ENCODE data around the gene MAOB.
"Not testable (repeated sequence)": the region's sequence is repeated elsewhere in the genome, so short reads cannot be mapped to it uniquely, and the experiment has no call there.

Gene MAOB

DNA sequence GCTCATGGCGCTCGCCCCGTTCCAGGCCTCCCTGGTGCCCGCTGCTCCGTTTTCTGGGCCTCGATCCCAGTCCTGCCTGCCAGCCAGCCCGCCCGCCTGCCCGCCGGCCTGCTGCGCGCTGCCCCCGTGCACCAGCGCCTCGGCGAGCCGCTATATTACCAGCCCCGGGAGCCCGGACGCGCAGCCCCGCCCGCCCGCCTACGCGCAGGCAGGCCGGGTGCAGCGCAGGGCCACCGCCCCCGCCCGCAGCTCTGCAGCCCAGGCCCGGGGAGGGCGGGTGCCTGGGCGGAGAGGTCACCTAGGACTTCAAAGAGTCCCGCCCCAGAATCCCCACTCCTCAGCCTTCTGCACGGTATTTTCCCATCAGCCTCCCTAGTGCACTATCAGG is at the start of gene MAOB:
Gene MAOB (minus strand): TSS at position 157 of the 388 bp plus-strand sequence. CDS start 151 bp downstream, at position 6.
- no peak for DNase-seq (ENCODE audit: low read depth)

DNA sequence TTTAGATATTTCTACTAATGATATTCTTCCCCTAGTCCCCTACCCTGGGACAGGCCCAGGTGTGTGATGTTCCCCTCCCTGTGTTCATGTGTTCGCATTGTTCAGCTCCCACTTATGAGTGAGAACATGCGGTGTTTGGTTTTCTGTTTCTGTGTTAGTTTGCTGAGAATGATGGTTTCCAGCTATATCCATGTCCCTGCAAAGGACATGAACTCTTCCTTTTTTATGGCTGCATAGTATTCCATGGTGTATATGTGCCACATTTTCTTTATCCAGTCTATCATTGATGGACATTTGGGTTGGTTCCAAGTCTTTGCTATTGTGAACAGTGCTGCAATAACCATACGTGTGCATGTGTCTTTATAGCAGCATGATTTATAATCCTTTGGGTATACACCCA is 39.8 kb upstream of the MAOB start:
- not testable (repeated sequence) for DNase-seq (ENCODE audit: low read depth)

DNA sequence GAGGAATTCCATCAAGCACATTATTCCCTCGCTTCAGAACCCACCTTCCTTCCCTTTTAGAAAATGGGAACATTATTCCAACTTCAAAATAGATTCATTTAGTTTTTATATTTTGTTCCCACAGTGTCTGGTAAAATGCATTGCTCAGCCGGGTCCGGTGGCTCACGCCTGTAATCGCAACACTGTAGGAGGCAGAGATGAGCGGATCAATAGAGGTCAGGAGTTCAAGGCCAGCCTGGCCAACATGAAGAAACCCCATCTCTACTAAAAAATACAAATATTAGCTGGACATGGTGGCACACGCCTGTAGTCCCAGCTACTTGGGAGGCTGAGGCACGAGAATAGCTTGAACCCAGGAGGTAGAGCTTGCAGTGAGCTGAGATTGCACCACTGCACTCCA is 28.5 kb upstream of the MAOB start:
- DNase-seq (ENCODE audit: low read depth): not testable (repeated sequence)

DNA sequence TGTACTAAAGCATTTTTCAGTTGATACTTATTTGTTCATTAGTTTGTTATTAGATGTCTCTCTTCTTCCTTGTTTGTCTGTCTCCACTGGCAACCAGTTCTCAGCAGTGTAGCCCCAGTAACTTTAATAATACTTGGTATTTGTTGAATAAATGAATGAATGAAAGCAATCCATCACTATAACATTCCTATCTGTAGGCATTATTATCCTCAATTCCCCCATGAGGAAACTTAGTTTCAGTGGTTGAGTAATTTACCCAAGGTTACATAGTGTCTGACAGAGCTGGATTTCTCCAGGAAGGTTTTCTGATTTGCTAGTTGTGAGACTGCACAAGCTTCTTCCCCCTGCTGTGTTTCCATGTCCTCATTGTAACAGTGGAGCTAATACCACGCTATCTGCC is 27.8 kb upstream of the MAOB start:
- no peak for DNase-seq (ENCODE audit: low read depth)

DNA sequence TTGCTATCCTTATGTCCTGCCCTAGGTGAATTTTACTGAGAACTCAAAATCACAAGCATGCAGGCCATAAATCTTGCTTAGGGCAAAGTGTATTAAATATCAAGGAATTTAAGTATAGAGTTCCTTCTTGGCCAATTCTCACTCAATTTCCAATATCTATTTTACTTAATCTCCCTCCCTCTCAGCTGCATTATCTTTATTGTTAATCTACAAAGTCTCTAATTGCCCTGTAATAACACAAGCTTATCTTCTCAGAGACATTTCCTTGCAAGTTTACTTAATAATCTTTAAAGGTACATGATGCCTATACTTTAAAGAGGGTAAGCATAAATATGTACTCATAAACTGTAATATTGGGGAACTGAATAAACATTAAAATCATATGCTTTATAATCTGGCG is 26.9 kb upstream of the MAOB start:
- DNase-seq (ENCODE audit: low read depth): no peak

DNA sequence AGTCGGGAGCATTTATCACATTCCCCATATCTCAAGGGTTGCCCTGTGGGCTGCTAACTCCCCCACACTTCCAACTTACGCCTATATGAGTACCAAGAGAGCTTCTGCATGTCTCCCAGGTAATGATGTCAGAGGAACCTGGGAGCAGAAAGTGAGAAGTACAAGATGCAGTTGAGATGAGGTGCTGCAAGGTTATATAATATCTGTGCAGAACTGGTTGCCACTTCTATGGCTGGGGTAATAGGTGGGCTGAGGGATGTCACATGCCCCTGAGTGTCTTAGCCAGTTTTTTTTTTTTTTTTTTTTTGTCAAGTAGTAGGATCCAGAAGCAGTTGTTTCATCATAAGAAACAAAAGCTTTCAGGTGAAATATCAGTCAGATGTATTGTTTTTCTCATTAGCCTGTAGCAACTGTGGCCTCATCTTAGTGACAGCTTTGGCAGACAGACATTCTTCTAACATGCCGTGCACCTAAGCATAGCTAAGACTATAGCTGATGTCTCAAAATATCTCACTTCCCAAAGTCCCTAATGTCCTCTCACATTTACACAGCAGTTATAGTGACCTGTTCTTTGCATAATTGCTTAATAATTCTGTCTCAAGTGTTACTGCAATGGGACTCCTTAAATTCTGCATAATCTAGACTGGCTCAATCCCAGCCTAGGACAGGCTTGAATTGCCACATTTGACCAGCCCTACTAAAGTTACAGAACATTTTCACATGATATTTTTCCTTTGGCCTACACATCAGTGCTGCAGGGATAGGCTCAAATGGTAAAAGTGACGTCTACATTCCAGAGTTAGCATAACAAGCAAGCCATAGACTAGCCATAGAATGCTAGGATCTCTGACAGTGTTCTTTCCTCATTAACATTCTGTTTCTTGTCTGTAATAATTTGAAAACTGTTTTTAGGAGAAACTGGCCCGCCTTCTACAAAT is 17.9 kb upstream of the MAOB start:
- DNase-seq (ENCODE audit: low read depth): no peak

DNA sequence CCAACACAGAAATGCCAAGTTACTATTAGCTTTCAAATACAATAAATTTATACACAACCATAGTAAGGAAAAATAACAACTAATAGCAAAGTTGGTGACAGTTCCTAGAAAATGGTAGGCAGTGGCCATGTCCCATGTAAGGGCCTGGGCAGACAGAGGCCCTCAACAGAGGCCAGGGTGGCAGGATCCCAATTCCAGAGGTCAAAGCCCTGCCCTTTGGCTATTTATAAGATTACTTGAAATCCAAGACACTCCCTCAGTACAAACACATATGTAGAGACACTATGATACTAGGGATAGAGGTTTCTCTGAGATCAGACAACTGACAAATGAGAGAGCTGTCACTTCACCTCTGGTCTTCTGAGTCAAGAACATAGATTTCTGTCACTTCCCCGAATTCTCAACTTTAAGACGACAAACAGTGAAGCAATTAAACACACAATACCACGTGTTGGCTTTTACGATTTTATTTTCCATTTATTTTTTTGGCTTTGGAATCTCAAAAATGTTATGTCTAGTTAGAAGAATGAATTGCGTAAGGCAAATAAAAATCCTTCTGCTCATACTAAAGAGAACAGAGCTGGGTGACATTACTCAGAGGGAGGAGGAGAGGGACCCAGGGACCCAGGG is 16.3 kb upstream of the MAOB start:
- no peak for DNase-seq (ENCODE audit: low read depth)

DNA sequence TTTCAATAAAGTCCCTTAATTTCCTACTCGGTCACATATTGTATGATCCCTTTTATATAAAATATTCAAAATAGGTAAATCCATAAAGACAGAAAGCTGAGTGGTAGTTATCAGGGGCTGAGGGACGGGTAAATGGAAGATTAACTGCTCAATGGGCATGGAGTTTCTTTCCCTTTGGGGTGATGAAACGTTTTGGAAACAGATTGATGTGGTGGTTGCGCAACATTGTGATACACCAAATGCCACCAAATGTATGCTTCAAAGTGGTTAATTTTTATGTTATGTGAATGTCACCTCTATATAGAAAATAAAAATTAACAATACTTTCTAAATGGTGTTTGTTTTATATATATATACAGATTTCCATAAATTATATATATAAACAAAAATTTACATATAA is 15.0 kb upstream of the MAOB start:
- no peak for DNase-seq (ENCODE audit: low read depth)

DNA sequence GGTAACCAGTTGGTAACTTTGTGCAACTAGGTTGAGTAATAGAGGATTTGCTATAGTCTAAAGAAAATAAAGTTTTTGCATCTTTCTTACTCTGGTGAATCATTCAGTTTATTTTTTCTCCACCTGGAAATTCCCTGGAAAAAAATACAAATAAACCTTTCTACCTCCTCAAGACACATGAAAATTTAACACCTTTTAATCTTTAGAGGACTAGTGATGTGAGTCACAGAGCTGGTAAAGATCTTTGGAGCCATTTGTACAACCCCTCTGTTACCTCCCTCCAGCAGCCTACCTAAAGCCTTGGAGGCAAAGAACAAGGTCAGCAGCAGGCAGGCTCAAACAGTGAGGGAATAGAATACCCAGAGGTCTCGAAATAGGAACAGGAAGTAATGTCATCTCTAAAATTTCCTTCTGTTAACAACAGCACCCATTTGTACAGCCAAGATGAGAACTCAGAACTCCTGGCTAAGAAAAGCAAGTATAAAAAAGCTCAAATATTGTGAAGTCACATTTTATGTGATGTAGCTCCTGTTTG is 10.2 kb upstream of the MAOB start:
- no peak for DNase-seq (ENCODE audit: low read depth)

DNA sequence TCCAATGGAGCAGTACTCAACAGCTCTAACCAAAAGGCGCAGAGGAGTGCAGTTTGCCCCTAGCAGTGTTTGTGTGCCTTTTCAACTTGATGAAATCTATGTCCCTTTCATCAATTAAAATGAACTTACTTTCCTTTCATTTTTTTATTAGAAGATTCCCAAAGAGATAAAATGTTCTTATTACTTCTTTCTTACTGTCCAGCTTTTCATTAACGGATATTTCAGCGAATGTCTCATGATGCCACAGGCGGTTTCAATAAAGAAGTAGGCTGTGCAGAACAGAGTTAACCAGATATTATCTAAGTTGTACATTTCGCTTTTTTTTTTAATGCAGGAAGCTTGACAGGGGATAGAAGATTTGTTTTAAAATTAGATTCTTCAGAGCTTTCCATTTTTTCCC is 3.4 kb upstream of the MAOB start:
- no peak for DNase-seq (ENCODE audit: low read depth)

DNA sequence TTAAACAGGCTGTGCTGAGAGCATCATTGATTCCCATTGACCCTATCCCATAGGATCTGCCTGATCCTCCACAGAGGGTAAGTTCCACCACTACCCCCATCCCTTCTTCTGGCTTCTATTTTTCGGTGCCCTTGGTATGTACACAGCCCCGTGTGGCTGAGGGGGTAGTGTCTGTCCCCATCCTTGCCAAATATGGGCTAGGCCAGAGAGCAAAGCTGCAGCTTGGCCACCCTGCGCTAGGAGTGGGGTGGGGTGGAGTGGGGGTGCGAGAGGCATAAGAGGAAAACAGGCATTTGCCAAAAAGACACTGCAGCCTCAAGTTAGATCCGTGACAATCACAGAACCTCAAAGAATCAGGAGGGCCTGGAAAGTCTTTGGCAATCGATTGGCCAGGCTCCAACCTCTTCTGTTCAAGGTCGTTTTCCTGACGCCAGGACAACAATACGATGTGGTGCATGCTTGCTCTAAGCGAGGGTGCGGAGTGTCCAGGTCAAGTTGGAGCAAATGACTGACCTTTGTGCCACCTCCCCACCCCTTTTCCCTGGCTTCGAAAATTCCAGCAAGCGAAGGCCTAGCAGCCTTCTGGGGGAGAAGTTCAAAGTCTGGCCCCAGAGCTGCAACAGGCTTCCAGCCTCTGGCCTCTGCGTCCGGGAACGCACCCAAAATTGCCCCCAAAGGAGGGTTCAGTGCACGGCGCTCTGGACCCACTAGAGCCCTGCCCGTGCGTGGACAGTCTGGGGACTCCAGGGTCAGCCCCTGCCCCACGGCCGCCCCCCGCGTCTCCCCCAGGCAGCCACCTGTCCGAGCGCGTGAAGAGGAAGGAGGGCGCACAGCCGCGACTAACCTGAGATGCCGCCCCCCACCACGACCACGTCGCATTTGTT is 598 bp downstream of the MAOB start:
- DNase-seq (ENCODE audit: low read depth): no peak

DNA sequence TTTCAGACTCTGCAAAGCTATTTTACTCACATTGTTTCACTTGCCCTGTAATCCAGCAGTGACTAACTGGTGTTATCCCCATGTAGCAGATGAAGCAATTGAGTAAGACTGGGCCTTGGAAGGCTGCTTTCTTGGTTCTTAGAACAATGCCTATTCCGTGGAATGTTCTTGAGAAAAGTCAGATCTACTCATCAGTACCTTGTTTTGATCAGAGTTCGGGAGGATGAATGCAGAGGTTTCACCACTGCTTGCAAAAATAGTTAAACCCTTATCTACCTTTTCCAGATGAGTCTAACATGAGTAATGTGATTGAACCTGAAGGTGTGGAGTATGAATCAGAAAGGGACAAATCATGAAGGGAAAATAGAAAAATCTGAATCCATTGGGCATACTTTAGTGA is 1.8 kb downstream of the MAOB start:
- no peak for DNase-seq (ENCODE audit: low read depth)

DNA sequence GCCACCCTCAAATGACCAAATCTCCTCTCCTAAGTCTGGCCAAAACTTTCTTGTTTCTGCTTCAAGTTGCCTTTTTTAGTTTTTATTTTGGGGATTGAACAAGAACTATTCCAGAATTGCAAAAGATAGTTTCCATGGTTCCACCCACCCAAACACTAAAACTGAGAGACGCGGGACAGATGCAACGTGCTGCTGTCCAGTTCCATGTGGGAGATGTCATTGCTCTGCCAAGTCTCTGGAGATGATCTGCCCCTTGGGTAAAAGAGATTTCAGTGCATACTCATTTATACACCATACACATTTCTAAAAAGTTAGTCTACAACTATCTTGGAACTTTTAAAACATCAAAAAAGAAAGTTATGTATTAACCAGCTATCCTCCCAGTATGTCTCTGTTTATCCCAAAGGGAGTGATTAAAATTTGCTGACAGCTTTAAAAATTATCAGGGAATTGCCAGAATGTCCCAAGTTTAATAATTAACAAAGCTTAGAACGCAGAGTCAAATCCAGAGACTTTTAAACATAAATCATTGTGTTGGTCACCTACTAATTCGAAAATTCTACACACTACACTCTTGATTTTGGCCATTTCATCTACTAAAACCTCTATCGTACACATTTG is 3.2 kb downstream of the MAOB start:
- DNase-seq (ENCODE audit: low read depth): no peak

DNA sequence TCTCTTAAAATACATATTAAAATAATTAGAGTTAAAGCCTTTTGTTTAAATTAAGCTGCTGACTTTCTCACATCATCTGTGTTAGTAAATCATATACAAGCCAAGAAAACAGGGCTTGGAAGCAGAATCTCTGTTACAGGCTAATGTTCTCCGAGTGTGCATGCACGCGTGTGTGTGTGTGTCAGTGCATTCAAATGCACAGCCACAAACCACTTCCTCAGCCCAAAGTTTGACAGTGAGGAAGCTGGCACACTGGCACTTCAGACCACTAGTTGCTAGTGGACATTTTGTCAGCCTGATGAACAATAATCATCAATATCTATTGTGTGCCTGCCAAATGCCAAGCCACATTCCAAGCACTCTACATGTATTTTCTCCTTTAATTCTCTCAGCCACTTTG is 5.6 kb downstream of the MAOB start:
- DNase-seq (ENCODE audit: low read depth): no peak

DNA sequence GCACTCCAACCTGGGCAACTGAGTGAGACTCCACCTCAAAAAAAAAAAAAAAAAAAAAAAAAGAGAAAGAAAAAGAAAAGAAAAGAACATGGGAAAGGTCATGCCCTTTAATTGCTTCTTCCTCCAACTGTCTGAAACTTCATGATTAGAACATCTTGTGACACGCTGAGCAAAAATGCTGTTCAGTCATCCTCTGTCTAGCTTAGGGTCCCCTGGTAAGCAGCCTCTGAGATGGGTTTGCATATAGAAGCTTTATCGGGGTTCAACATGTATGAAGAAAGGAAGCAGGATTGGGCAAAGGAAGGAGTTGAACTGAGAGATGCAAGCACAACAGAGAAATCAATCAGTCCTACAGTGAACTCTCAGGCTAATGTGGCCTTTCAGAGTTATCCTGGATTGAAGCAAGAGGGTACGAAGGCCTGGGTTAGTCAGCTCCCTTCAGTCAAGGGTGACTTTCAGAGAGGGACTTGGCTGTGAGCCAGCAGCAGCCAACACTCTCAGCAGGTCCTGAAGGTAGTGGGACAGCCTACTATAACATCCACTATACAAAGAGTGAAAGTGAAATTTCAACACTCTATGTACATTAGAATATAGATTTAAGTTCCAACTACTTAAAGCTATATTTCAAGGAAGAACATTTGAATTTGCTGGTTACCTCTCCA is 11.4 kb downstream of the MAOB start:
- DNase-seq (ENCODE audit: low read depth): no peak

DNA sequence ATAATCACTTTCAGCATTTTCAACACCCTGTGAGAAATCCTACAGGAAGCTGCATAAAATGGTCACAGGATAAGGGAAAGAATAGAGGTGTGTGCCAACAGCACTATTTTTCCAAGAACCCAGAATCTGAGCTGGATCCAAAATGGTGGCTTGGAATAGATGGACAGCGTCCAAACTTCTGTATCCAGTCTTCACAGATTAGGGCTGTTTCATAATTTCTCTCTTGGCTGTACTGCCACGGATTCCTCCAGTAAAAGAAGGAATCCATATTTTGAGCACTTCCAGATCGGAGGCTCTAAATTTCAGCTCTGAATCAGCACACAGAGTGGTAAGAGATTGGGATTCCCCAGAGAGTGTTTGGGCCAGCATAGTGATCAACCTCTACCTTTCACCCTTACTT is 12.2 kb downstream of the MAOB start:
- DNase-seq (ENCODE audit: low read depth): no peak

DNA sequence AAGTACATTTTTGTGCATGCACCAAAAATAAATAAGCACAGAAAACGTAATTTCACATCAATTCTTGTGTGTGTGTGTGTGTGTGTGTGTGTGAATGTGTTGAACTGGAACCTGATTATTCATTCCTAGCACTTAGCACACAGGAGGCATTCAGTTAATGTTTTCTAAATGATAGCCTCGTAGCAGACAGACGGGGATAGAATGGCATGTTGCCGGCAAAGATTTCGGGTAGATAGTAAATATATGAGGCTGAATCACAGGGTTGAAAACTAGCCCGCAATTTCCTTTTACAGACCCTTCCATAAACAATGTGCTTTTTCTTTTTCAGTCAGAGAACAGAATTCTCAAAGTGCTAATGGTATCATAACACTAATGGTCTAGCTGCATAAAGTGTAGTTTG is 13.5 kb downstream of the MAOB start:
- no peak for DNase-seq (ENCODE audit: low read depth)

DNA sequence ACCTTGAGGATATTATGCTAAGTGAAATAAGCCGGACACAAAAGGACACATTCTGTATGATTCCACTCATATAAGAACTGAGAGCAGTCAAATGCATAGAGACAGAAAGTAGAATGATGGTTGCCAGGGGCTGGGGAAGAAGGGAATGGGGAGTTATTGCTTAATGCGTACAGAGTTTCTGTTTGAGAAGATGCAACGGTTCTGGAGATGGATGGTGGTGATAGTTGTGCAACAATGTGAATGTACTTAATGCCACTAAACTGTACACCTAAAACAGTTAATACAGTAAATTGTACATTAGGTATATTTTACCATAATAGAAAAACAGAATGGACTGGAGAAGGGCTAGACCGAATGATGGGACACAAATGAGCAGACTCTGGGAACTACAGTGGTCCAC is 15.8 kb downstream of the MAOB start:
- DNase-seq (ENCODE audit: low read depth): no peak

DNA sequence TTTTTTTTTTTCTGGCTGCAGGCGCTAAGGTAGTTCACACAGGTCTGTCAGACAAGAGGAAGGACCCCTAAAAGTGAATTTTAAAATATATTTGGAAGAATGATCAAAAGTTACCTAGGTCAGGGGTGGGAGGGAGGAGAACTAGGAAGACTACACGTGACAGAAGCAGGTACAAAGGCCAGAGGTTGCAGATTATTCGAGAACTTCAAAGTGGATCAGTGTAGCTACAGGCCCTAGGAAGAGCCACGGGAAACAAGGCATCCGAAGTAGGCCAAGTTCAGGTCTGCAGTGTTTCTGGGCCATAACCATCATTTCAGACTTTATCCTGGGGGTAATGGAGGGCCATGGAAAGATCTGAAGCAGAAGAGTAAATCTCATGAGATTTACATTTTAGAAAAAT is 16.5 kb downstream of the MAOB start:
- no peak for DNase-seq (ENCODE audit: low read depth)

DNA sequence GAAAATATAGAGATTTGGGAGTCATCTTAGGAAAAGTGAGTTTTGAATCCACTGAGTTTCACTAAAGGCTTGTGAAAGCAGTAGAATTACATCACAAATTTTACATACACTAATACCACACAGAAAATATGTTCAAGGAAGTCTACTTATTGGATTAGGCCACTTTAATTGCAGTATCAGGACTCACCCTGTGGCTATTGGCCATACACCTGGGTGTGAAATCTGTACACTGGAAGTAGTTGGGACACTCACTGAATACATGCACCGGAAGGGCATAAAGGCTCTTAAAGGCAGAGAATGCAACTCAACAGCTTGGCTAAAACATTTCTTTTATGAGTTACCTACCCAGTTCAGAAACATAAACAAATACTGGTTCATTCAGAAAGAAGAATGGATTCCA is 19.8 kb downstream of the MAOB start:
- DNase-seq (ENCODE audit: low read depth): no peak

DNA sequence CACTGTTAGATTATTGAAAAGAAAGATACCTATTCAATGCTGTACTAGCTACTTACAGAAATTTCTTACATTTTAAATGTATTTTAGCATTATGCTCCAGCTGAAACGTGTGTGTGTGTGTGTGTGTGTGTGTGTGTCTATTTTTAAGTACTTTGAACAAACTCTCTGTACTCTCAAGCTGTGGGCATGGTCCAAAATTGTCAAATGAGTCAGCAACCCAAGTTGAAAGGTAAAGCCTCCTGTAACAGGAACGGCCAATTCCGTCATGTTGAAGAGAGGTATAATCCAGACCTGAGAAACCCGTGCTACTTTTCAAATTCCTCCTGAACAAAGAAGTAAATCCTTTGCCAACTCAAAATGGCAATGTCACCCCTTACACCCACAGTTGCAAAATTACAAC is 20.5 kb downstream of the MAOB start:
- no peak for DNase-seq (ENCODE audit: low read depth)
